ENCODE results near the gene SPAG4. TPM values are rescaled to one million over a fixed set of nuclear protein-coding genes. Genes with fewer than 3 reads are reported as not detected.

Gene SPAG4
- total RNA-seq, 1 donor from 2014 or later: 15.2 TPM

DNA sequence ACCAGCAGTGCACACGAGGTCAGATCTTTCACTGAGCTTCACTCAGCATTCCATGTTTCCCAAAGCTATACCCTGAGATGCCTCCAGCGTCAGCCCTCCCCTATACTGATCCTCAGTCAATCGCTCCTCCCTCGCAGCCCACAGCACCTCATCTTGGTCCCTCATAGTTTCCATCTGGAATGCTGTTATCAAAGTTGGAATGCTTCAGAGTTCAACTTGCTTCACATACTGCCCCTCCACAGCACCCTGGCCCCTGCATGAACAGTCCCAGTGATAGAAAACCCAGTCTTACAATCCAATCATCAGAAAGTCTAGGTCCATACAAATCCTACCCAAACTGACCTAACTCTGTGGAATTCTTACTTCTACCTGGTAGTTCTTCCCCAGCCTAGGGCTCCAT is 20.0 kb downstream of the SPAG4 start:
- Mint-ChIP-seq H3K27ac (ENCODE audit: unreplicated experiment) (peak overlapping the region; percentile 28), H3K36me3 (ENCODE audit: low read depth, unreplicated experiment) (peaks cover 18% of the 10 kb centered on the region), H3K4me1 (ENCODE audit: unreplicated experiment) (no peaks in the 10 kb centered on the region), H3K27me3 (ENCODE audit: unreplicated experiment) (peaks cover 1% of the 10 kb centered on the region), H3K9me3 (ENCODE audit: unreplicated experiment) (no peaks in the 10 kb centered on the region), H3K4me3 (ENCODE audit: unreplicated experiment) (no peak overlapping the region)
- no peak for DNase-seq (ENCODE audit: low spot score)
- TF ChIP-seq, protein P1, sequence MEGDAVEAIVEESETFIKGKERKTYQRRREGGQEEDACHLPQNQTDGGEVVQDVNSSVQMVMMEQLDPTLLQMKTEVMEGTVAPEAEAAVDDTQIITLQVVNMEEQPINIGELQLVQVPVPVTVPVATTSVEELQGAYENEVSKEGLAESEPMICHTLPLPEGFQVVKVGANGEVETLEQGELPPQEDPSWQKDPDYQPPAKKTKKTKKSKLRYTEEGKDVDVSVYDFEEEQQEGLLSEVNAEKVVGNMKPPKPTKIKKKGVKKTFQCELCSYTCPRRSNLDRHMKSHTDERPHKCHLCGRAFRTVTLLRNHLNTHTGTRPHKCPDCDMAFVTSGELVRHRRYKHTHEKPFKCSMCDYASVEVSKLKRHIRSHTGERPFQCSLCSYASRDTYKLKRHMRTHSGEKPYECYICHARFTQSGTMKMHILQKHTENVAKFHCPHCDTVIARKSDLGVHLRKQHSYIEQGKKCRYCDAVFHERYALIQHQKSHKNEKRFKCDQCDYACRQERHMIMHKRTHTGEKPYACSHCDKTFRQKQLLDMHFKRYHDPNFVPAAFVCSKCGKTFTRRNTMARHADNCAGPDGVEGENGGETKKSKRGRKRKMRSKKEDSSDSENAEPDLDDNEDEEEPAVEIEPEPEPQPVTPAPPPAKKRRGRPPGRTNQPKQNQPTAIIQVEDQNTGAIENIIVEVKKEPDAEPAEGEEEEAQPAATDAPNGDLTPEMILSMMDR (IDR thresholded peaks at IDR 0.05; ENCODE audit: unreplicated experiment): no peak

DNA sequence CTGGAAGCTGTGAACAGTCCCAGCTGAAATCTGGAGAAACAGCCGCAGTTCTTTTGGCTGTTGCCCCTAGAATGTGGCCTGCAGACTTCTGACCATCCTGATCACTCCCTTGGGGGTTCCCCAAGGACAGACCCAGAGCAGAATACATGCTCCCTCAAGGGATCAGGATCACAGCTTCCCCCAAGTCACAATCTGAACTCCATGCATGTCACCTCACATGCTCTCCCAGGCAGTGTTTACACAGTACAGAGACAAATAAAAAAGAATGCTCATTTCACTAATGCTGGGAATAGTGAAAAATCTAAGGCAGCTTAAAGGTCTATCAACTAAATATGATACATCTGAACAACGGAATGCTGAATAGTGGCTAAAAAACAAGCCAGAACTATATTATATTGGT is 20.5 kb downstream of the SPAG4 start:
- no peaks in the 10 kb centered on the region for H3K4me1 Mint-ChIP-seq (ENCODE audit: unreplicated experiment)
- H3K4me3 Mint-ChIP-seq (ENCODE audit: unreplicated experiment): no peak overlapping the region
- no peak for DNase-seq (ENCODE audit: low spot score)
- peaks cover 1% of the 10 kb centered on the region for H3K27me3 Mint-ChIP-seq (ENCODE audit: unreplicated experiment)
- TF ChIP-seq, protein P1 (IDR thresholded peaks at IDR 0.05; ENCODE audit: unreplicated experiment): no peak
- no peaks in the 10 kb centered on the region for H3K9me3 Mint-ChIP-seq (ENCODE audit: unreplicated experiment)
- H3K27ac Mint-ChIP-seq (ENCODE audit: unreplicated experiment): no peak overlapping the region
- H3K36me3 Mint-ChIP-seq (ENCODE audit: low read depth, unreplicated experiment): peaks cover 18% of the 10 kb centered on the region

- Mint-ChIP-seq H3K36me3 (ENCODE audit: low read depth, unreplicated experiment) (peaks cover 6% of the 10 kb centered on the region), H3K4me3 (ENCODE audit: unreplicated experiment) (no peak overlapping the region), H3K27ac (ENCODE audit: unreplicated experiment) (no peak overlapping the region)
Observed at GRCh38 chr20:35637276-35637675, 21.6 kb downstream of the SPAG4 start.

GRCh38 chr20:35638751-35639150 is 23.1 kb downstream of the SPAG4 start:
- TF ChIP-seq, protein P1 (IDR thresholded peaks at IDR 0.05; ENCODE audit: unreplicated experiment): no peak
- no peak for DNase-seq (ENCODE audit: low spot score)
- Mint-ChIP-seq H3K27ac (ENCODE audit: unreplicated experiment) (no peak overlapping the region), H3K4me3 (ENCODE audit: unreplicated experiment) (no peak overlapping the region), H3K4me1 (ENCODE audit: unreplicated experiment) (no peaks in the 10 kb centered on the region), H3K9me3 (ENCODE audit: unreplicated experiment) (no peaks in the 10 kb centered on the region), H3K27me3 (ENCODE audit: unreplicated experiment) (peaks cover 1% of the 10 kb centered on the region), H3K36me3 (ENCODE audit: low read depth, unreplicated experiment) (no peaks in the 10 kb centered on the region)

More at GRCh38 chr20:35637276-35637675, 21.6 kb downstream of the SPAG4 start:
- H3K4me1 Mint-ChIP-seq (ENCODE audit: unreplicated experiment): no peaks in the 10 kb centered on the region
- peaks cover 1% of the 10 kb centered on the region for H3K27me3 Mint-ChIP-seq (ENCODE audit: unreplicated experiment)
- DNase-seq (ENCODE audit: low spot score): no peak
- TF ChIP-seq, protein P1 (IDR thresholded peaks at IDR 0.05; ENCODE audit: unreplicated experiment): no peak
- H3K9me3 Mint-ChIP-seq (ENCODE audit: unreplicated experiment): no peaks in the 10 kb centered on the region

GRCh38 chr20:35640724-35641123 is 25.1 kb downstream of the SPAG4 start:
- Mint-ChIP-seq H3K27ac (ENCODE audit: unreplicated experiment) (no peak overlapping the region), H3K27me3 (ENCODE audit: unreplicated experiment) (peaks cover 1% of the 10 kb centered on the region), H3K9me3 (ENCODE audit: unreplicated experiment) (no peaks in the 10 kb centered on the region), H3K4me1 (ENCODE audit: unreplicated experiment) (peaks cover 11% of the 10 kb centered on the region), H3K36me3 (ENCODE audit: low read depth, unreplicated experiment) (no peaks in the 10 kb centered on the region), H3K4me3 (ENCODE audit: unreplicated experiment) (no peak overlapping the region)
- TF ChIP-seq, protein P1 (IDR thresholded peaks at IDR 0.05; ENCODE audit: unreplicated experiment): no peak
- DNase-seq (ENCODE audit: low spot score): no peak
